GM10248 (cell line): ENCODE measurements around the gene PPP1R12C.

ENCODE experiments used
- CTCF ChIA-PET: fragments of 300-600 bp; sonication (Branson Sonifier 250); formaldehyde crosslinking; extraction: SDS; loops from one replicate; lab custom pipeline; 2021; ENCODE audit warnings: antibody characterized with exemption; lab: Yijun Ruan, JAX
- POLR2A ChIA-PET: fragments of 350-650 bp; sonication (Branson Sonifier 250); formaldehyde crosslinking; extraction: SDS; loops from one replicate; lab custom pipeline; 2020; ENCODE audit warnings: antibody characterized with exemption; lab: Yijun Ruan, JAX
- DNase-seq: peaks from one replicate; pipeline ENCODE4 v3.0.0; 2012; ENCODE audit errors: extremely low spot score
- TF ChIP-seq, protein P1 (sequence below): IDR thresholded peaks from 2 replicates; pipeline ENCODE4 v1.5.1; 2012; ENCODE audit warnings: mild to moderate bottlenecking, low read depth; ENCODE audit errors: extremely low read depth, missing control alignments, control extremely low read depth

PPP1R12C gene

DNA sequence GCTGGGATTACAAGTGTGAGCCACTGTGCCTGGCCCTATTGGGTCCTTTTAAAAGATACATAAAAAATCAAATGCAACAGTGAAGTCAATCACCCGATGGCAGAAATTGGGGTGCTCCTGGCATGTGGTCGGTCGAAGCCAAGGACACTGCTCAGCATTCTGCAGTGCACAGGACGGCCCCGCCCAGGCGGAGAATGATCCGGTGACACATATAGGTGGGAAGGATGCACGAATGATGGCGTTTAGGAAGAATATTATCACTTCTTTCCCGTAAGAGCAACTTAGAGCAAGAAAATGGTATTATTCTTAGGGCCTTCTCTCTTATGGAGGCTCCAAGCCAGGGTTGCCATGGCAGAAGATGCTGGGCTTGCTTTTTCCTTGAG lies 76.2 kb downstream of the PPP1R12C start:
- ChIA-PET POLR2A (no interaction called here), CTCF (no interaction called here)
- TF ChIP-seq, protein P1, sequence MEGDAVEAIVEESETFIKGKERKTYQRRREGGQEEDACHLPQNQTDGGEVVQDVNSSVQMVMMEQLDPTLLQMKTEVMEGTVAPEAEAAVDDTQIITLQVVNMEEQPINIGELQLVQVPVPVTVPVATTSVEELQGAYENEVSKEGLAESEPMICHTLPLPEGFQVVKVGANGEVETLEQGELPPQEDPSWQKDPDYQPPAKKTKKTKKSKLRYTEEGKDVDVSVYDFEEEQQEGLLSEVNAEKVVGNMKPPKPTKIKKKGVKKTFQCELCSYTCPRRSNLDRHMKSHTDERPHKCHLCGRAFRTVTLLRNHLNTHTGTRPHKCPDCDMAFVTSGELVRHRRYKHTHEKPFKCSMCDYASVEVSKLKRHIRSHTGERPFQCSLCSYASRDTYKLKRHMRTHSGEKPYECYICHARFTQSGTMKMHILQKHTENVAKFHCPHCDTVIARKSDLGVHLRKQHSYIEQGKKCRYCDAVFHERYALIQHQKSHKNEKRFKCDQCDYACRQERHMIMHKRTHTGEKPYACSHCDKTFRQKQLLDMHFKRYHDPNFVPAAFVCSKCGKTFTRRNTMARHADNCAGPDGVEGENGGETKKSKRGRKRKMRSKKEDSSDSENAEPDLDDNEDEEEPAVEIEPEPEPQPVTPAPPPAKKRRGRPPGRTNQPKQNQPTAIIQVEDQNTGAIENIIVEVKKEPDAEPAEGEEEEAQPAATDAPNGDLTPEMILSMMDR, result no peak
- no peak for DNase-seq
